Osteoblast (primary cell): Measurements from ENCODE around the gene WFDC12. TPM values are rescaled to one million over a fixed set of nuclear protein-coding genes. Genes with fewer than 3 reads are reported as not detected.
A peak's percentile ranks its signal among the peaks of the same experiment; 100 is the strongest.

Experiments used
- DNase-seq: peaks from one replicate; pipeline ENCODE4 v3.0.0; 2011; ENCODE audit warnings: low spot score, mixed read lengths; ENCODE audit not compliant: insufficient read length; ENCODE audit errors: missing footprints
- H2AFZ ChIP-seq: 2 replicates; pipeline ENCODE4 v1.6.0; 2011; ENCODE audit warnings: mild to moderate bottlenecking, low read length
- H3K27ac ChIP-seq: 2 replicates; pipeline ENCODE4 v1.5.1; 2011; ENCODE audit warnings: mild to moderate bottlenecking, low read depth, low read length, moderate library complexity
- H3K27me3 ChIP-seq: 2 replicates; pipeline ENCODE4 v1.6.0; 2012; ENCODE audit warnings: mild to moderate bottlenecking, control low read depth, inconsistent platforms, low read length, moderate library complexity; ENCODE audit not compliant: insufficient read depth
- H3K36me3 ChIP-seq: 2 replicates; pipeline ENCODE4 v1.5.1; 2011; ENCODE audit warnings: mild to moderate bottlenecking, low read length, control low read depth, moderate library complexity; ENCODE audit not compliant: insufficient read depth
- H3K4me1 ChIP-seq: 2 replicates; pipeline ENCODE4 v1.5.1; 2011; ENCODE audit warnings: mild to moderate bottlenecking, low read length, control low read depth, moderate library complexity; ENCODE audit not compliant: insufficient read depth
- H3K4me2 ChIP-seq: 2 replicates; pipeline ENCODE4 v1.6.0; 2011; ENCODE audit warnings: mild to moderate bottlenecking, low read length; ENCODE audit not compliant: insufficient read depth
- H3K4me3 ChIP-seq: fragments of 200-600 bp; sonication (generic); 3 replicates; pipeline ENCODE4 v1.5.1; 2012; ENCODE audit warnings: mild to moderate bottlenecking, low read length, inconsistent platforms; ENCODE audit not compliant: insufficient read depth
- H3K79me2 ChIP-seq: 2 replicates; pipeline ENCODE4 v1.6.0; 2012; ENCODE audit warnings: mild to moderate bottlenecking, low read length, control low read depth, inconsistent platforms; ENCODE audit not compliant: insufficient read depth
- H3K9me3 ChIP-seq: 2 replicates; pipeline ENCODE4 v1.5.1; 2011; ENCODE audit warnings: low read depth, low read length, control low read depth
- H4K20me1 ChIP-seq: 2 replicates; pipeline ENCODE4 v1.6.0; 2012; ENCODE audit warnings: mild to moderate bottlenecking, low read length, control low read depth; ENCODE audit not compliant: insufficient read depth
- total RNA-seq: library from RNA; depleted of rRNA; stranded (reverse); fragments of >200 nt; gene quantifications from 2 replicates; pipeline ENCODE4 v1.2.3, GENCODE V29; 2012
- TF ChIP-seq, protein P1 (sequence below): IDR thresholded peaks from 2 replicates; pipeline ENCODE4 v1.5.1; 2011; ENCODE audit warnings: mild to moderate bottlenecking, low read depth, low read length, moderate library complexity; ENCODE audit errors: extremely low read depth

WFDC12 gene
- total RNA-seq, 1 donor: not detected

DNA sequence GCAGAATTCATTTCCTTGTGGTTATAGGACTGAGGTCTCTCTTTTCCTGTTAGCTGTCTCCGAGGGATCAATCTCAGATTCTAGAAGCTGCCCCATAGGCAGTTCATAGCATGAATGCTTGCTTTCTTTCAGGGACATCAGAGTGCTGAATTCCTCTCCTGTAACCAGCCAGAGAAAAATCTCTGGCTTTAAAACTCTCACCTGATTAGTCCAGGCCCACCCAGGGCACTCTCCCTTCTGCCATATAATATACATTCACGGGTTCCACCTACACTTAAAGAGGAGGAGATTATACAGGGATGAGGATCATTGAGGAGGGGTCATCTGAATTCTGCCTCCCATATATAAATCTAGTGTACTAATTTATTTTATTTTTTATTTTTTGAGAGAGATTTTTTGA lies 21.2 kb downstream of the WFDC12 start:
- Histone ChIP-seq H3K4me2 (no peak overlapping the region), H3K4me1 (peaks cover 19% of the 10 kb centered on the region), H3K36me3 (no peaks in the 10 kb centered on the region), H2AFZ (no peak overlapping the region), H3K4me3 (no peak overlapping the region), H3K9me3 (no peaks in the 10 kb centered on the region), H3K79me2 (no peaks in the 10 kb centered on the region), H3K27me3 (no peaks in the 10 kb centered on the region), H3K27ac (no peak overlapping the region), H4K20me1 (no peaks in the 10 kb centered on the region)
- TF ChIP-seq, protein P1, sequence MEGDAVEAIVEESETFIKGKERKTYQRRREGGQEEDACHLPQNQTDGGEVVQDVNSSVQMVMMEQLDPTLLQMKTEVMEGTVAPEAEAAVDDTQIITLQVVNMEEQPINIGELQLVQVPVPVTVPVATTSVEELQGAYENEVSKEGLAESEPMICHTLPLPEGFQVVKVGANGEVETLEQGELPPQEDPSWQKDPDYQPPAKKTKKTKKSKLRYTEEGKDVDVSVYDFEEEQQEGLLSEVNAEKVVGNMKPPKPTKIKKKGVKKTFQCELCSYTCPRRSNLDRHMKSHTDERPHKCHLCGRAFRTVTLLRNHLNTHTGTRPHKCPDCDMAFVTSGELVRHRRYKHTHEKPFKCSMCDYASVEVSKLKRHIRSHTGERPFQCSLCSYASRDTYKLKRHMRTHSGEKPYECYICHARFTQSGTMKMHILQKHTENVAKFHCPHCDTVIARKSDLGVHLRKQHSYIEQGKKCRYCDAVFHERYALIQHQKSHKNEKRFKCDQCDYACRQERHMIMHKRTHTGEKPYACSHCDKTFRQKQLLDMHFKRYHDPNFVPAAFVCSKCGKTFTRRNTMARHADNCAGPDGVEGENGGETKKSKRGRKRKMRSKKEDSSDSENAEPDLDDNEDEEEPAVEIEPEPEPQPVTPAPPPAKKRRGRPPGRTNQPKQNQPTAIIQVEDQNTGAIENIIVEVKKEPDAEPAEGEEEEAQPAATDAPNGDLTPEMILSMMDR: no peak
- DNase-seq: no peak

DNA sequence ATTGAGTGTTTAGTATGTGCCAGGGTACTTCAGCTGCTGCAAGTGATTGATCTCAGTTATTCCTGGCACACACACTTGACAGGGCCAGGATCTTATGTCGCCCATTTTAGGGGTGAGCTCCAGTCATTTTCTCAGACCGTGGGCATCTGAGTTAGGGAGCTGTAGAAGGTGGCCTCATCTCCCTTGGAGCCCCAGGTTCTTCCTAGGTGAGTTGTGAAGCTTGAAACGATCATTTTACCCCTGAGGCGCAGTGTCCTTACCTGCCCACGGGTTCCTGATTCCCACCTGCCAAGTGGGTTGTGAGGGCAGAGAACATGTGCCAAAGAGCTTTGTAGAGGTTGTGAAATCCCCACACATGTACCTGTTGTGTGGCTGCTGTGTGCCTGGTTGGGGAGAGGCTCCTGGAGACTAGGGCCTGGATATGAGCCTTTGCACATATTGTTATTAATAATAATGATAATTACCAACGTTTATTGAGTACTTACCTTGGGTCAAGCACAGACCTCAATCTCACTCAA lies 22.9 kb downstream of the WFDC12 start:
- Histone ChIP-seq H3K36me3 (no peaks in the 10 kb centered on the region), H2AFZ (peak overlapping the region; percentile 74), H3K27me3 (no peaks in the 10 kb centered on the region), H3K27ac (no peak overlapping the region), H3K4me3 (peak overlapping the region; percentile 60), H3K9me3 (no peaks in the 10 kb centered on the region), H4K20me1 (no peaks in the 10 kb centered on the region), H3K4me2 (peak overlapping the region; percentile 66), H3K4me1 (peaks cover 19% of the 10 kb centered on the region), H3K79me2 (no peaks in the 10 kb centered on the region)
- peak; percentile 64 for DNase-seq
- TF ChIP-seq, protein P1: no peak

DNA sequence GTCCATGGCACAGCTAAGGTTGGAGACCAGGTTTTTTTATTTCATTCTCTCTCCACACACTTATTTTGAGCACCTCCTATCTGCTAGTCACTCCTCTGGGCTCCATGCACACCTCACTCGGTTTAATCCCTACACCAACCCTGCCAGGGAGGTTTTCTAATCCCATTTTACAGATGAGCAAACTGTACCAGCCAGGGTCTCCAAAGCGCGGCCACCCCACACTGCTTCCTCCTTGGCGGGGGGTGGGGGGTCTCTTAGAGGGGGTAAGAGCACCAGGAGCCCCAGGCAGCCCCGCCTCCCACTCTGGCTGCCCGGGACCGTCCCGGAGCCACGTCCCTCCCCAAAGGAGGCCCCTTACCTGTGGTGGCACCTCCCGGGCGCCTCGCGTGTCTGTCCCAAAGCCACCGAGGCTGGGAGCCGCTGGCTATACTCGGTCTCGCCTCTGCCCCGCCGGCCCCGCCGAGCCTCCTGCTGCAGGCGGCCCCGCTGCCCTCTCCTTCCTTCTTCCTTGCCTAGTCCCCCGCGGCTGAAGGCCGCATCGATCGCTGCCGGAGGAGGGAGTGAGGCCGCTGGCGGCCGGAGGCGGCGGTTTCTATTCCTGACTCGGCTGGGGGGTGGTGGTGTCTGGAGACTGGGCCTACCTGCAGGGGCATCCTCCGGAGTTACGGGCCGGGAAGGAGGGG lies 23.6 kb downstream of the WFDC12 start, which contains the start of gene KCNS1:
KCNS1 (minus strand) TSS at position 565 of the 683 bp plus-strand sequence. CDS start 1,891 bp downstream, outside the sequence.
- peaks cover 20% of the 10 kb centered on the region for H3K4me1 ChIP-seq
- H3K27me3 ChIP-seq: no peaks in the 10 kb centered on the region
- H3K36me3 ChIP-seq: no peaks in the 10 kb centered on the region
- H2AFZ ChIP-seq: peak within 1 kb of the TSS; percentile 74
- H3K4me3 ChIP-seq: peak within 1 kb of the TSS; percentile 60
- H3K9me3 ChIP-seq: no peaks in the 10 kb centered on the region
- H3K27ac ChIP-seq: no peak within 1 kb of the TSS
- peak within 1 kb of the TSS; percentile 66 for H3K4me2 ChIP-seq
- H4K20me1 ChIP-seq: no peaks in the 10 kb centered on the region
- no peaks in the 10 kb centered on the region for H3K79me2 ChIP-seq
- DNase-seq: peak; percentile 95
- TF ChIP-seq, protein P1: no peak

DNA sequence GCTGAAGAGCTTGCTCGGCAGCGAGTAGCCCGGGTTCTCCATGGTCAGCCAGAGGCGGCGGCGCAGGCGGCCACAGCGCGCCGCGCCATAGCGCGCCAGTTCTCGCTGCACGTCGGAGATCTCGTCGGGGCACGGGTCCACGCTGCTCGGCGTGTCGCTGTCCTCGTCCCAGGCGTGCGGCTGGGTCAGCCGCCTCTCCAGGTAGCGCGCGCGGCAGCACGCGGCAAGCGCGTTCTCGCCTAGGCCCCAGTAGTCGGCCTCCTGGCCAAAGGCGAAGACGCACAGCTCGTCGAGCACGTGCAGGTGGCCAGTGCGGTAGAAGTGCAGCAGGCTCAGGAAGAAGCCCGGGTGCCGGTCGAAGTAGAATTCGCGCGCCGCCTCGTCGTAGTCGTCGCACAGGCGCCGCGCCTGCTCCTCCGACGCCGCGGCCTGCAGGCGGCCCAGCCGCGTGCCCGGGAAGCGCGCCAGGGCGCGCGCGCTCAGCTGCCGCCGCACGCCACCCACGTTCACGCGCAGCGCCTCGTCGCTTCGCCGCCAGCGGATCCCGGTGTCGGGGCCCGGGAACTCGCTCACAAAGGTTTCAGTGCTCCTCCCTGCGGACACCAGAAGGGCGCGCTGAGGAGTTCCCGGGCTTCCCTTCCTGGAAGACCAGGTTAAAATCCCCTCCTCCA lies 26.0 kb downstream of the WFDC12 start:
- Histone ChIP-seq H3K27me3 (no peaks in the 10 kb centered on the region), H3K4me1 (peaks cover 12% of the 10 kb centered on the region), H3K4me3 (no peak overlapping the region), H4K20me1 (no peaks in the 10 kb centered on the region), H3K36me3 (no peaks in the 10 kb centered on the region), H3K4me2 (no peak overlapping the region), H3K27ac (no peak overlapping the region), H2AFZ (no peak overlapping the region), H3K79me2 (no peaks in the 10 kb centered on the region), H3K9me3 (no peaks in the 10 kb centered on the region)
- peak; percentile 60 for DNase-seq
- TF ChIP-seq, protein P1: no peak
